Measurements from ENCODE around the gene CSNK1E.

The CSNK1E gene

DNA sequence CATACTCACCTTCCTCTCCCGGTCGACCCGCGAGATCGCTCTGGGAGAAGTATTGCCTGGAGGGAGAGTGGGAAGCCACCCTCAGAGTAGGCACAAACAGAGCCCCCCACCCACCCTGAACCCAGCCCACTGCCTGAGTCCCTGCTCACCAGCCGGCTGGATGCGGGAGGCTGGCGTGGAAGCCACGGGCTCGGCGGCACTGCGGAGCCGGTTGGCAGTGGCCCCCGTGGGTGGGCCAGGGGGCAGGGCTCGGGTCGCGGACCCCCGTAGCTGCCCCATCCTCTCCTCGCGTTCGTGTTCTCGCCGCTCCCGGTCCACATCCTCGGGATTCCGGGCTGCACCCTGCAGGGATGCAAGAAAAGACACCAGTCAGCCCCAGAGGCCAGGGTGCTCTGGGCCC is 23.0 kb downstream of the CSNK1E start:
- no peak for TF ChIP-seq GABPA (IDR thresholded peaks at IDR 0.05; ENCODE audit: low read depth)
- TF ChIP-seq, protein P1, sequence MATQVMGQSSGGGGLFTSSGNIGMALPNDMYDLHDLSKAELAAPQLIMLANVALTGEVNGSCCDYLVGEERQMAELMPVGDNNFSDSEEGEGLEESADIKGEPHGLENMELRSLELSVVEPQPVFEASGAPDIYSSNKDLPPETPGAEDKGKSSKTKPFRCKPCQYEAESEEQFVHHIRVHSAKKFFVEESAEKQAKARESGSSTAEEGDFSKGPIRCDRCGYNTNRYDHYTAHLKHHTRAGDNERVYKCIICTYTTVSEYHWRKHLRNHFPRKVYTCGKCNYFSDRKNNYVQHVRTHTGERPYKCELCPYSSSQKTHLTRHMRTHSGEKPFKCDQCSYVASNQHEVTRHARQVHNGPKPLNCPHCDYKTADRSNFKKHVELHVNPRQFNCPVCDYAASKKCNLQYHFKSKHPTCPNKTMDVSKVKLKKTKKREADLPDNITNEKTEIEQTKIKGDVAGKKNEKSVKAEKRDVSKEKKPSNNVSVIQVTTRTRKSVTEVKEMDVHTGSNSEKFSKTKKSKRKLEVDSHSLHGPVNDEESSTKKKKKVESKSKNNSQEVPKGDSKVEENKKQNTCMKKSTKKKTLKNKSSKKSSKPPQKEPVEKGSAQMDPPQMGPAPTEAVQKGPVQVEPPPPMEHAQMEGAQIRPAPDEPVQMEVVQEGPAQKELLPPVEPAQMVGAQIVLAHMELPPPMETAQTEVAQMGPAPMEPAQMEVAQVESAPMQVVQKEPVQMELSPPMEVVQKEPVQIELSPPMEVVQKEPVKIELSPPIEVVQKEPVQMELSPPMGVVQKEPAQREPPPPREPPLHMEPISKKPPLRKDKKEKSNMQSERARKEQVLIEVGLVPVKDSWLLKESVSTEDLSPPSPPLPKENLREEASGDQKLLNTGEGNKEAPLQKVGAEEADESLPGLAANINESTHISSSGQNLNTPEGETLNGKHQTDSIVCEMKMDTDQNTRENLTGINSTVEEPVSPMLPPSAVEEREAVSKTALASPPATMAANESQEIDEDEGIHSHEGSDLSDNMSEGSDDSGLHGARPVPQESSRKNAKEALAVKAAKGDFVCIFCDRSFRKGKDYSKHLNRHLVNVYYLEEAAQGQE (IDR thresholded peaks at IDR 0.05; ENCODE audit: insufficient replicate concordance, low read depth), result no peak
- no peak for DNase-seq (ENCODE audit: low read depth in 1 of 2, low spot score in 1 of 2)
- no peaks in the 10 kb centered on the region for H3K27me3 ChIP-seq (ENCODE audit: insufficient read depth, poor library complexity, severe bottlenecking)
- H3K27ac ChIP-seq (replicated peaks), result no peak overlapping the region
- H3K4me3 ChIP-seq (replicated peaks; ENCODE audit: insufficient read depth, low read length), result no peak overlapping the region

DNA sequence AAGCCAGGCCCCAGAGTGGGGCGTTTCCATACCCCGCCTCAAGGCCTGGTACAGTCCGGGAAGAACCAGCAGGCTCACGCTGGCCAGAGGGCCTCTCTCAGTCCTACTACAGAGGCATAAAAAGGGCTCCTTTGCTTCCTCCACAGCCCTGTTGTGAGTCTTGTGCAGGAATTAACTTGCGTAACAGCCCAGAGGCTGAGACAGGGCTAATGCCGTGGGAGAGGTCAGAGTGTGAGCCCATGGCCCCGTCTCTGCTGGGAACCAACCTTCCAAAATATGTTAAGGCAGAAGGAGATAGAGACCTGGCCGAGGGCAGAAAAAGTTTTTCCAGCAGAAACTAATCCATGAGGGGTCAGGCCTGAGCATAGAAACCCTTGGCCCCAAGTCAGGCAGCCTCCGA is 24.5 kb downstream of the CSNK1E start:
- no peaks in the 10 kb centered on the region for H3K27me3 ChIP-seq (ENCODE audit: insufficient read depth, poor library complexity, severe bottlenecking)
- no peak overlapping the region for H3K27ac ChIP-seq (replicated peaks)
- DNase-seq (ENCODE audit: low read depth in 1 of 2, low spot score in 1 of 2), result peak in 1 of 2 experiments; percentile 50
- no peak overlapping the region for H3K4me3 ChIP-seq (replicated peaks; ENCODE audit: insufficient read depth, low read length)
- TF ChIP-seq GABPA (IDR thresholded peaks at IDR 0.05; ENCODE audit: low read depth) (no peak), SPI1 (IDR thresholded peaks at IDR 0.05; ENCODE audit: borderline replicate concordance, low read depth) (no peak), POLR2AphosphoS5 (IDR thresholded peaks at IDR 0.05; ENCODE audit: low read depth) (no peak)
- TF ChIP-seq, protein P1 (IDR thresholded peaks at IDR 0.05; ENCODE audit: insufficient replicate concordance, low read depth), result no peak
- TF ChIP-seq, protein P2, sequence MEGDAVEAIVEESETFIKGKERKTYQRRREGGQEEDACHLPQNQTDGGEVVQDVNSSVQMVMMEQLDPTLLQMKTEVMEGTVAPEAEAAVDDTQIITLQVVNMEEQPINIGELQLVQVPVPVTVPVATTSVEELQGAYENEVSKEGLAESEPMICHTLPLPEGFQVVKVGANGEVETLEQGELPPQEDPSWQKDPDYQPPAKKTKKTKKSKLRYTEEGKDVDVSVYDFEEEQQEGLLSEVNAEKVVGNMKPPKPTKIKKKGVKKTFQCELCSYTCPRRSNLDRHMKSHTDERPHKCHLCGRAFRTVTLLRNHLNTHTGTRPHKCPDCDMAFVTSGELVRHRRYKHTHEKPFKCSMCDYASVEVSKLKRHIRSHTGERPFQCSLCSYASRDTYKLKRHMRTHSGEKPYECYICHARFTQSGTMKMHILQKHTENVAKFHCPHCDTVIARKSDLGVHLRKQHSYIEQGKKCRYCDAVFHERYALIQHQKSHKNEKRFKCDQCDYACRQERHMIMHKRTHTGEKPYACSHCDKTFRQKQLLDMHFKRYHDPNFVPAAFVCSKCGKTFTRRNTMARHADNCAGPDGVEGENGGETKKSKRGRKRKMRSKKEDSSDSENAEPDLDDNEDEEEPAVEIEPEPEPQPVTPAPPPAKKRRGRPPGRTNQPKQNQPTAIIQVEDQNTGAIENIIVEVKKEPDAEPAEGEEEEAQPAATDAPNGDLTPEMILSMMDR (IDR thresholded peaks at IDR 0.05; ENCODE audit: insufficient read depth, low read length), result no peak

DNA sequence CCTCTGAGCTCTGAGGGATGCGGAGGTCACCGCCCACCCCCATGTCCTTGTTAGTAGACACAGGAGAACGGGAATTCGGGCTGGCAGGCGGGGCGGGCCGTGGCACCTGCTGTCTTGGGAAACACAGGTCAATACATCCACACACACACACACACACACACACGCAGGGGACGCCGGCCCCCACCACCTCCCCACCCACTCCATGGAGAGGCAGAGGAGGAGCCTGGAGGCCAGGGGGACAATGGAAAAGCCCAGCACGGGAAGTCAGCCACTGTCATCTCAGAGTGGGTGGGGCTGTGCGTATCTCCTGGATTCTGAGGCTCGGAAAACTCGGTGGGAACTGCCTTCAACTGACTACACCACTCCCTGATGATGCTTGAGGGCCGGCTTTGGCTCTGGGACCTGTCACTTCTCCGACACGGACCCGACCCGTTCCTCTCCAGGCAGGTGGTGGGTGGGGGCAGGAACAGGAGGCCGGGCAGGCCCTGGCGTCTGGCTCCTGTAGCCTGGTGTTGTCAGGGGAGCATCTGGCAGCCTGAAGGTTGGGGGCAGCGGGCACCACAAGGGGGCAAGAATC is 25.9 kb downstream of the CSNK1E start:
- Histone ChIP-seq H3K27me3 (ENCODE audit: insufficient read depth, poor library complexity, severe bottlenecking) (no peaks in the 10 kb centered on the region), H3K27ac (replicated peaks) (no peak overlapping the region; the same call in 1 of the 2 replicates), H3K4me3 (replicated peaks; ENCODE audit: insufficient read depth, low read length) (no peak overlapping the region)
- no peak for DNase-seq (ENCODE audit: low read depth in 1 of 2, low spot score in 1 of 2)
- TF ChIP-seq POLR2AphosphoS5 (IDR thresholded peaks at IDR 0.05; ENCODE audit: low read depth) (peak; percentile 23; the same call in 1 of the 2 replicates), GABPA (IDR thresholded peaks at IDR 0.05; ENCODE audit: low read depth) (no peak)

DNA sequence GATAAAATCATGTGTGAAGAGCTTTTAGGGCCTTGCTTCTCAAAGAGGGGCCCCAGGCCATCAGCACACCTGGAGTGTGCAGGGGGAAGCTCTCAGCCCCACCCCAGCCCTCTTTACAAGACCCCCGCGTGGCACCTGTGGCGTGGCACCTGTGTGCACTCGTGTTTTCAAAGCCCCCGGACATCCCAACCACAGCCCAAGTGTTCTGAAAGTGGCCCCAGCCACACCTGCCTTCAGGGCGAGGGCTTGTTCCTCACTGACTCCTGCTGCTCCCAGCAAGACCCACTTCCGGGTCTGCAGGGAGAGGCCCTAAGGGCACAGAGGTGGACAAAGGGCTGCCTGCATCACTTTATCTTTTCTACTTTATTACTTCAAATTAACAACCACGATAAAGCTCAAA is 26.9 kb downstream of the CSNK1E start:
- peak overlapping the region; percentile 67 for H3K27ac ChIP-seq (replicated peaks)
- peak in 1 of 2 experiments; percentile 33 for DNase-seq (ENCODE audit: low read depth in 1 of 2, low spot score in 1 of 2)
- no peaks in the 10 kb centered on the region for H3K27me3 ChIP-seq (ENCODE audit: insufficient read depth, poor library complexity, severe bottlenecking)
- TF ChIP-seq, protein P2 (IDR thresholded peaks at IDR 0.05; ENCODE audit: insufficient read depth, low read length), result no peak
- TF ChIP-seq POLR2AphosphoS5 (IDR thresholded peaks at IDR 0.05; ENCODE audit: low read depth), result no peak
- TF ChIP-seq, protein P1 (IDR thresholded peaks at IDR 0.05; ENCODE audit: insufficient replicate concordance, low read depth), result no peak
- TF ChIP-seq SPI1 (IDR thresholded peaks at IDR 0.05; ENCODE audit: borderline replicate concordance, low read depth), result no peak
- TF ChIP-seq GABPA (IDR thresholded peaks at IDR 0.05; ENCODE audit: low read depth), result no peak
- H3K4me3 ChIP-seq (replicated peaks; ENCODE audit: insufficient read depth, low read length), result no peak overlapping the region

All from HL-60 (cell line).